ENCODE results near the gene RAB11A. TPM values are rescaled to one million over a fixed set of nuclear protein-coding genes. Genes with fewer than 3 reads are reported as not detected.
A peak's percentile ranks its signal among the peaks of the same experiment; 100 is the strongest.

The RAB11A gene
- total RNA-seq, 1 donor from 2014 or later, result 204 TPM

DNA sequence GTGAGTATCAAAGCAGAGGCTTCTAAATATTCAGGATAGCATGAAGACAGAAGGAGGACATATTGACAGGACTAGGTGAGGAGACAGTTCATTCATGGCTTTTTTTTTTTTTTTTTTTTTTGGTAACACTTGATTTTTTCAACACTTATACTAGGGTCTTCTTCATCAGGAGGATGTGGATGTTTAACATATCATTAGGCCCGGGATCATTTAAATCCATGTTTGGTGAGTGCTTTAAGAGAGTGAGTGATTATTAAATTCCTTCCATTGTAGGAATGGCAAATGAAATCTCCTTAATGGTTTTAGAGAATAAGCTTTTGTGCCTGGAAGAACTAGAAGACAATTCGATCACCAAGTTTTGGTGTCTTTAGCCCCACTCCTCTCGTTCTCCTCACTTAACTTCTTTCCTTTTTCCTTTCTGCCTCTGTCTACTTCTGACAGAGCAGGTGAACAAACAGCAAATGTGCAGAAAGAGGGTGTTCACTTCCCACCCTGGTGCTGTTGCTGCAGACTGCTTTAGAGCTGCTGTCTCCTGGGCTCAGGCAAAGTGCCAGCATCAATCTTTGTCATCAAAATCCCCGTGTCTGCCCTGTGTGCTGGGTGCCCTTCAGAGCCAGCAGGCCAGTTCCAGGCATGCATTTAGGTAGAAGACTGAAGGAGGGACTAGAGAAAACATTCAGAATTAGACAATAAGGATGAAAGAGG, 35.6 kb upstream of the RAB11A start:
- H3K27ac Mint-ChIP-seq, result peak overlapping the region; percentile 32
- DNase-seq (ENCODE audit: low spot score in 2 of 2, unreplicated experiment in 2 of 2), result no peak
- peaks cover 13% of the 10 kb centered on the region for H3K4me1 Mint-ChIP-seq
- H3K27me3 Mint-ChIP-seq (ENCODE audit: low read depth), result no peaks in the 10 kb centered on the region
- TF ChIP-seq, protein P1, sequence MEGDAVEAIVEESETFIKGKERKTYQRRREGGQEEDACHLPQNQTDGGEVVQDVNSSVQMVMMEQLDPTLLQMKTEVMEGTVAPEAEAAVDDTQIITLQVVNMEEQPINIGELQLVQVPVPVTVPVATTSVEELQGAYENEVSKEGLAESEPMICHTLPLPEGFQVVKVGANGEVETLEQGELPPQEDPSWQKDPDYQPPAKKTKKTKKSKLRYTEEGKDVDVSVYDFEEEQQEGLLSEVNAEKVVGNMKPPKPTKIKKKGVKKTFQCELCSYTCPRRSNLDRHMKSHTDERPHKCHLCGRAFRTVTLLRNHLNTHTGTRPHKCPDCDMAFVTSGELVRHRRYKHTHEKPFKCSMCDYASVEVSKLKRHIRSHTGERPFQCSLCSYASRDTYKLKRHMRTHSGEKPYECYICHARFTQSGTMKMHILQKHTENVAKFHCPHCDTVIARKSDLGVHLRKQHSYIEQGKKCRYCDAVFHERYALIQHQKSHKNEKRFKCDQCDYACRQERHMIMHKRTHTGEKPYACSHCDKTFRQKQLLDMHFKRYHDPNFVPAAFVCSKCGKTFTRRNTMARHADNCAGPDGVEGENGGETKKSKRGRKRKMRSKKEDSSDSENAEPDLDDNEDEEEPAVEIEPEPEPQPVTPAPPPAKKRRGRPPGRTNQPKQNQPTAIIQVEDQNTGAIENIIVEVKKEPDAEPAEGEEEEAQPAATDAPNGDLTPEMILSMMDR (IDR thresholded peaks at IDR 0.05; ENCODE audit: unreplicated experiment), result no peak
- H3K9me3 Mint-ChIP-seq, result no peaks in the 10 kb centered on the region
- no peak overlapping the region for H3K4me3 Mint-ChIP-seq
- no peaks in the 10 kb centered on the region for H3K36me3 Mint-ChIP-seq

DNA sequence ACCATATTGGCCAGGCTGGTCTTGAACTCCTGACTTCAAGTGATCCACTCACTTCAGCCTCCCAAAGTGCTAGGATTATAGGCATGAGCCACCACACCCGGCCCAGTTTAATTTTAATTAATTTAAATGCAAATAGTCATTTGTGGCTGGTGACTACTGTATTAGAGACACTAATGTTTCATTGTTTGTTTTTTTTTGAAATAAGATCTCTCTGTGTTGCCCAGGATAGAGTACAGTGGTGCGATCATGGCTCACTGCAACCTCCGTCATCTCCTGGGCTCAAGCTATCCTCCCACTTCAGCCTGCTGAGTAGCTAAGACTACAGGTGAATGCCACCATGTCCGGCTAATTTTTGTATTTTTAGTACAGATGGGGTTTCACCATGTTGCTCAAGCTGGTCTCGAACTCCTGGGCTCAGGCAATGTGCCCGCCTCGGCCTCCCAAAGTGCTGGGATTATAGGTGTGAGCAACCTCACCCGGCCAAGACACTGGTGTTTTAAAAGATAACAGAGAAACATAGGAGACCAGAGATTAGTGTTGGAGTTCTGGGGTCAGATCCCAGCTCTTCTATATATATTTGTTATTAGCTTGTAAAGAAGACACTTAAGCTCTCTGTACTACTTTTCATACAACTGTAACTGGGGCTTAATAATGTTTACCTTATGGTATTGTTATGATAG, 34.5 kb upstream of the RAB11A start:
- TF ChIP-seq, protein P1 (IDR thresholded peaks at IDR 0.05; ENCODE audit: unreplicated experiment), result no peak
- Mint-ChIP-seq H3K36me3 (no peaks in the 10 kb centered on the region), H3K4me3 (no peak overlapping the region), H3K27me3 (ENCODE audit: low read depth) (no peaks in the 10 kb centered on the region), H3K4me1 (peaks cover 9% of the 10 kb centered on the region), H3K9me3 (no peaks in the 10 kb centered on the region), H3K27ac (no peak overlapping the region)
- DNase-seq (ENCODE audit: low spot score in 2 of 2, unreplicated experiment in 2 of 2), result no peak

DNA sequence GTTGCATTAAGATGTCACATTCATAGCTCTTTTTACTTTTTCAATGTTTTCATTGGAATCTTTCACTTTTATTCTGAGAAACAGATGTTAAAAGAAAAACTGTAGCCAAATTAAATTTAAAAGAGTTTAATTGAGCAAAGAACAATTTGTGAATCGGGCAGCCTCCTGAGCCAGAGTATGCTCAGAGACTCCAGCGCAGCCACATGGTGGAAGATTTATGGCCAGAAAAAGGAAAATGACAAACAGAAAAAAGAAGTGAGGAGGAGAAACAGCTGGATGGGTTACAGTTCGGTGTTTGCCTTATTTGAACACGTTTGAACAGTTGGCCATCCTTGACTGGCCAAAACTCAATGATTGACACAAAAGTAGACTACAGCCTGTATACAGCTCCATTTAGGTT, 33.8 kb upstream of the RAB11A start:
- Mint-ChIP-seq H3K9me3 (no peaks in the 10 kb centered on the region), H3K4me3 (no peak overlapping the region), H3K36me3 (no peaks in the 10 kb centered on the region), H3K4me1 (peaks cover 9% of the 10 kb centered on the region), H3K27me3 (ENCODE audit: low read depth) (no peaks in the 10 kb centered on the region), H3K27ac (no peak overlapping the region)
- TF ChIP-seq, protein P1 (IDR thresholded peaks at IDR 0.05; ENCODE audit: unreplicated experiment), result no peak
- DNase-seq (ENCODE audit: low spot score in 2 of 2, unreplicated experiment in 2 of 2), result no peak

DNA sequence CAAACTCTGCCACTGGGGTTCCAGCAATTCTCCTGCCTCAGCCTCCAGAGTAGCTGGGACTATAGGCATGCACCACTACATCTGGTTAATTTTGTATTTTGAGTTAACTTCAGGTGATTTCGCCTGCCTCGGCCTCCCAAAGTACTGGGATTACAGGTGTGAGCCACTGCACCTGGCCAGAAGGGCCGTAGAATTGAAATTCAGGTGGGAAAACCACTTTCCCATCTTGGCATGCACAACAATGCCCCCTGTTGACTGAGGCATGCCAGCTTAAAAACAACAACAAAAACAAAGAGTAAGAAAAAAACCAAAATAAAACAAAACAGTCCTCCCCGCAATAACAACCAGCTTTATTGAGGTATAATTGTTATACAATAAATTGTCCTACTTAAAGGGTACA, 32.6 kb upstream of the RAB11A start:
- Mint-ChIP-seq H3K4me3 (no peak overlapping the region), H3K9me3 (no peaks in the 10 kb centered on the region), H3K4me1 (peaks cover 9% of the 10 kb centered on the region), H3K27ac (no peak overlapping the region), H3K36me3 (no peaks in the 10 kb centered on the region), H3K27me3 (ENCODE audit: low read depth) (no peaks in the 10 kb centered on the region)
- DNase-seq (ENCODE audit: low spot score in 2 of 2, unreplicated experiment in 2 of 2), result no peak
- TF ChIP-seq, protein P1 (IDR thresholded peaks at IDR 0.05; ENCODE audit: unreplicated experiment), result no peak

DNA sequence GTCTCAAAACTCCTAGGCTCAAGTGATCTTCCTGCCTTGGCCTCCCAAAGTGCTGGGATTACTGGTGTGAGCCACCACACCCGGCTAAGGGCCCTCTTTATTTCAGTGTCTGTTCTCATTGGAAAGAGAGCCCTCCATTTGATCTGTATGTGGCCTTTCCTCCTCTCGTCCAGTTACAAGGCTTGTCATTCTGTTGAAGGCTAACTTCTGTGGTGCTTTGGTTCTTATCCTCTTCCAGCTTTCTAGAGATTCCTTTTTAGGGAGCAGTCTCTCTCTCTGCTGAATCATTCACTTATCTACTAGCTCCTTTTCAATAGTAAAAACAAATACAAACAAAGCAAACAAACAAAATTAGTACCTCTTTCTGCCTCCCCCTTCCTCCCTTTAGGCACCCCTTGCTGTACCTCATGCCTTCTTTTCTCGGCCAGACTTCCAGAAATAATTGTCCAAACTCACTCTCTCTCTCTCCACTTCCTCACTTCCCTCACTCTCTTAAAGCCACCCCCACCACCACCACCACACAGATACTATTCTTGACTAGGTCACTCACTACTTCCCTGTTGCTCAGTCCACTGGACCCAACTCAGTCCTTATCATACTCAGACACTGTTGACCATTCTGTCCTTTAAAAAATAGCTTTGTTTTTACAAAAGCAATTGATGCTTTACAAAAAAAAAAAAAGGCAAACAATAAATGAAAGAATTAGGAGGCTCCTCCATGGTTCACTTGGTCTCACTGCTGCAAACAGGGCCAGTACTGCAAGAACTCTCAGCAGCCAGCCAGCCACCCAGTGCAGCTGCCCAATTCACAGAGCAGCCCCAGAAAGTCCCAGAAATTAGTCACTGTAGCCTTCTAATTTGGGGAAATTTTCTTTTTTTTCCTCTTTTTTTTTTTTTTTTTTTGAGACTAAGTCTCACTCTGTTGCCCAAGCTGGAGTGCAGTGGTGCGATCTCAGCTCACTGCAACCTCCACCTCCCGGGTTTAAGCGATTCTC, 31.7 kb upstream of the RAB11A start:
- DNase-seq (ENCODE audit: low spot score in 2 of 2, unreplicated experiment in 2 of 2), result no peak
- H3K27me3 Mint-ChIP-seq (ENCODE audit: low read depth), result no peaks in the 10 kb centered on the region
- peak overlapping the region; percentile 31 for H3K27ac Mint-ChIP-seq
- no peaks in the 10 kb centered on the region for H3K9me3 Mint-ChIP-seq
- peaks cover 7% of the 10 kb centered on the region for H3K4me1 Mint-ChIP-seq
- no peak overlapping the region for H3K4me3 Mint-ChIP-seq
- TF ChIP-seq, protein P1 (IDR thresholded peaks at IDR 0.05; ENCODE audit: unreplicated experiment), result no peak
- H3K36me3 Mint-ChIP-seq, result no peaks in the 10 kb centered on the region
